HepG2 (cell line): ENCODE data around the gene PHF3. TPM values are rescaled to one million over a fixed set of nuclear protein-coding genes. Genes with fewer than 3 reads are reported as not detected.

ENCODE experiments used
- CHD2 ChIP-seq: IDR thresholded peaks from 2 replicates; pipeline ENCODE4 v1.6.1; 2011; ENCODE audit warnings: low read depth, low read length, improper control_type of control experiment
- CREB1 ChIP-seq, 2 experiments: fragments of 450-650 bp in 1 of 2; IDR thresholded peaks; 2 replicates each; pipeline ENCODE4 v1.6.1; 2016 to 2017; ENCODE audit warnings: control low read depth in 1 of 2, mild to moderate bottlenecking in 1 of 2, missing compliant biosample characterization in 1 of 2, missing genetic modification characterization in 1 of 2
- ETV6 ChIP-seq: sonication (generic); formaldehyde crosslinking; conservative IDR thresholded peaks from 2 replicates; pipeline ENCODE4 v1.4.0; 2020; ENCODE audit warnings: missing genetic modification reagents
- ISX ChIP-seq: sonication (generic); formaldehyde crosslinking; conservative IDR thresholded peaks from 2 replicates; pipeline ENCODE4 v1.5.0; 2020; ENCODE audit warnings: missing genetic modification reagents
- MEF2D ChIP-seq: sonication (generic); formaldehyde crosslinking; IDR thresholded peaks from 2 replicates; pipeline ENCODE4 v1.5.1; 2020; ENCODE audit warnings: mild to moderate bottlenecking, missing genetic modification reagents
- MEIS1 ChIP-seq: sonication (generic); formaldehyde crosslinking; IDR thresholded peaks from 2 replicates; pipeline ENCODE4 v1.9.0; 2021; ENCODE audit warnings: mild to moderate bottlenecking, missing genetic modification reagents, moderate library complexity, borderline replicate concordance
- MXI1 ChIP-seq: IDR thresholded peaks from 3 replicates; pipeline ENCODE4 v1.6.1; 2012; ENCODE audit warnings: low read depth, low read length, inconsistent platforms, borderline replicate concordance
- PATZ1 ChIP-seq: sonication (generic); formaldehyde crosslinking; IDR thresholded peaks from 2 replicates; pipeline ENCODE4 v1.4.0; 2020; ENCODE audit warnings: missing genetic modification reagents
- SIX1 ChIP-seq: sonication (generic); formaldehyde crosslinking; IDR thresholded peaks from 2 replicates; pipeline ENCODE4 v1.4.0; 2020; ENCODE audit warnings: missing genetic modification reagents, borderline replicate concordance
- ZKSCAN1 ChIP-seq: fragments of 150-350 bp; IDR thresholded peaks from 2 replicates; pipeline ENCODE4 v1.6.1; 2014; ENCODE audit warnings: low read length
- ZKSCAN5 ChIP-seq: sonication (generic); formaldehyde crosslinking; IDR thresholded peaks from 2 replicates; pipeline ENCODE4 v1.5.1; 2020; ENCODE audit warnings: mild to moderate bottlenecking, missing genetic modification reagents
- ZNF180 ChIP-seq: sonication (generic); formaldehyde crosslinking; IDR thresholded peaks from 2 replicates; pipeline ENCODE4 v1.4.0; 2020; ENCODE audit warnings: low read depth, missing genetic modification reagents, borderline replicate concordance
- ZNF615 ChIP-seq: sonication (generic); formaldehyde crosslinking; IDR thresholded peaks from 2 replicates; pipeline ENCODE4 v1.5.0; 2020; ENCODE audit warnings: mild to moderate bottlenecking, missing genetic modification reagents, borderline replicate concordance
- ZNF841 ChIP-seq: sonication (generic); formaldehyde crosslinking; IDR thresholded peaks from 2 replicates; pipeline ENCODE4 v1.8.1; 2023; ENCODE audit warnings: missing genetic modification reagents, borderline replicate concordance
- ZSCAN20 ChIP-seq: sonication (generic); formaldehyde crosslinking; IDR thresholded peaks from 2 replicates; pipeline ENCODE4 v1.4.0; 2020; ENCODE audit warnings: missing genetic modification reagents, mild to moderate bottlenecking, borderline replicate concordance
- ZSCAN25 ChIP-seq: sonication (generic); formaldehyde crosslinking; IDR thresholded peaks from 2 replicates; pipeline ENCODE4 v1.8.0; 2022; ENCODE audit warnings: mild to moderate bottlenecking, missing genetic modification reagents
- polyA plus RNA-seq, 8 experiments: library from polyadenylated mRNA; depleted of rRNA in 3 of 8; stranded (reverse) in 7 of 8; unstranded in 1 of 8; fragments of >200 nt; fragmentation: Illumina TruSeq in 4 of 8; extraction: Trizol in 4 of 8; gene quantifications; 2 replicates each; pipeline versions ENCODE4 v1.2.1 to v1.2.3, GENCODE V29; 2011 to 2016; ENCODE audit warnings: low read depth in 4 of 8, missing spikeins in 1 of 8, mixed read lengths in 1 of 8; ENCODE audit not compliant: insufficient read depth in 1 of 8
- total RNA-seq, 5 experiments: library from RNA; depleted of rRNA; stranded (reverse); fragments of >200 nt; fragmentation: Illumina TruSeq; extraction: Trizol; gene quantifications; 2 replicates each; pipeline ENCODE4 v1.2.3, GENCODE V29; 2016; ENCODE audit warnings: low read depth in 1 of 5
- TF ChIP-seq, protein P1 (sequence below): IDR thresholded peaks from 2 replicates; pipeline ENCODE4 v1.6.1; 2018; ENCODE audit warnings: missing genetic modification reagents
- TF ChIP-seq, protein P2 (sequence below): sonication (generic); formaldehyde crosslinking; IDR thresholded peaks from 2 replicates; pipeline ENCODE4 v1.8.0; 2022; ENCODE audit warnings: missing genetic modification reagents, mild to moderate bottlenecking, inconsistent platforms, borderline replicate concordance
- TF ChIP-seq, protein P3 (sequence below): sonication (generic); formaldehyde crosslinking; IDR thresholded peaks from 2 replicates; pipeline ENCODE4 v1.4.0; 2020; ENCODE audit warnings: missing genetic modification reagents
- TF ChIP-seq, protein P4 (sequence below): sonication (generic); formaldehyde crosslinking; IDR thresholded peaks from 2 replicates; pipeline ENCODE4 v1.4.0; 2020; ENCODE audit warnings: mild to moderate bottlenecking, missing genetic modification reagents

The PHF3 gene
- total and polyA plus RNA-seq, 2 of the 13 experiments (the other 11 are each of a cell fraction or from before 2014, with no cell fraction given) = 19.8 to 70.4 TPM

- TF ChIP-seq, protein P1, sequence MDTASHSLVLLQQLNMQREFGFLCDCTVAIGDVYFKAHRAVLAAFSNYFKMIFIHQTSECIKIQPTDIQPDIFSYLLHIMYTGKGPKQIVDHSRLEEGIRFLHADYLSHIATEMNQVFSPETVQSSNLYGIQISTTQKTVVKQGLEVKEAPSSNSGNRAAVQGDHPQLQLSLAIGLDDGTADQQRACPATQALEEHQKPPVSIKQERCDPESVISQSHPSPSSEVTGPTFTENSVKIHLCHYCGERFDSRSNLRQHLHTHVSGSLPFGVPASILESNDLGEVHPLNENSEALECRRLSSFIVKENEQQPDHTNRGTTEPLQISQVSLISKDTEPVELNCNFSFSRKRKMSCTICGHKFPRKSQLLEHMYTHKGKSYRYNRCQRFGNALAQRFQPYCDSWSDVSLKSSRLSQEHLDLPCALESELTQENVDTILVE (CRISPR knock-in tag) = peak; percentile 59; the same call in 1 of the 2 replicates
- TF ChIP-seq, protein P2, sequence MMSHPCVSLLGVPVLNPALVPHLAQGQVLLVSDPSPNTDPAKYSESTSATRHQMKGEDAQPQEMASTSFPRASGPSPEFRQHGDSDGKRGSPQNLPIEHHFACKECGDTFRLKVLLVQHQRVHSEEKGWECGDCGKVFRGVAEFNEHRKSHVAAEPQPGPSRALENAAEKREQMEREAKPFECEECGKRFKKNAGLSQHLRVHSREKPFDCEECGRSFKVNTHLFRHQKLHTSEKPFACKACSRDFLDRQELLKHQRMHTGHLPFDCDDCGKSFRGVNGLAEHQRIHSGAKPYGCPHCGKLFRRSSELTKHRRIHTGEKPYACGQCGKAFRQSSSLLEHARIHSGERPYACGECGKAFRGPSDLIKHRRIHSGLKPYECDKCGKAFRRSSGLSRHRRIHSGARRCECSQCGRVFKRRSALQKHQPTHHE (CRISPR knock-in tag) = peak; percentile 77; the same call in 1 of the 2 replicates
- TF ChIP-seq PATZ1 (CRISPR knock-in tag) = no peak
- no peak for TF ChIP-seq MEIS1
- TF ChIP-seq ISX (CRISPR knock-in tag) = 0 out of 2 replicates have a peak, but pooled peaks have one; percentile 39
- no peak for TF ChIP-seq ZKSCAN5 (CRISPR knock-in tag)
- no peak; the same call in 2 of the 3 replicates for TF ChIP-seq MXI1
- TF ChIP-seq ZNF180 (CRISPR knock-in tag) = no peak
- TF ChIP-seq, protein P3, sequence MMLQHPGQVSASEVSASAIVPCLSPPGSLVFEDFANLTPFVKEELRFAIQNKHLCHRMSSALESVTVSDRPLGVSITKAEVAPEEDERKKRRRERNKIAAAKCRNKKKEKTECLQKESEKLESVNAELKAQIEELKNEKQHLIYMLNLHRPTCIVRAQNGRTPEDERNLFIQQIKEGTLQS (CRISPR knock-in tag) = no peak
- TF ChIP-seq ETV6 = 0 out of 2 replicates have a peak, but pooled peaks have one; percentile 38
- no peak for TF ChIP-seq CREB1 (IDR thresholded peaks at IDR 0.05)
- TF ChIP-seq CREB1 (CRISPR knock-in tag; IDR thresholded peaks at IDR 0.05) = peak; percentile 51
- no peak for TF ChIP-seq SIX1
- no peak for TF ChIP-seq ZNF841 (CRISPR knock-in tag)
- TF ChIP-seq ZKSCAN1 = no peak
- no peak for TF ChIP-seq ZNF615 (CRISPR knock-in tag)
- TF ChIP-seq CHD2 = no peak
- peak; percentile 54; the same call in 1 of the 2 replicates for TF ChIP-seq ZSCAN20 (CRISPR knock-in tag)
- TF ChIP-seq ZSCAN25 (CRISPR knock-in tag) = peak; percentile 42; the same call in 1 of the 2 replicates
- TF ChIP-seq MEF2D = peak; percentile 55; the same call in 1 of the 2 replicates
- TF ChIP-seq, protein P4, sequence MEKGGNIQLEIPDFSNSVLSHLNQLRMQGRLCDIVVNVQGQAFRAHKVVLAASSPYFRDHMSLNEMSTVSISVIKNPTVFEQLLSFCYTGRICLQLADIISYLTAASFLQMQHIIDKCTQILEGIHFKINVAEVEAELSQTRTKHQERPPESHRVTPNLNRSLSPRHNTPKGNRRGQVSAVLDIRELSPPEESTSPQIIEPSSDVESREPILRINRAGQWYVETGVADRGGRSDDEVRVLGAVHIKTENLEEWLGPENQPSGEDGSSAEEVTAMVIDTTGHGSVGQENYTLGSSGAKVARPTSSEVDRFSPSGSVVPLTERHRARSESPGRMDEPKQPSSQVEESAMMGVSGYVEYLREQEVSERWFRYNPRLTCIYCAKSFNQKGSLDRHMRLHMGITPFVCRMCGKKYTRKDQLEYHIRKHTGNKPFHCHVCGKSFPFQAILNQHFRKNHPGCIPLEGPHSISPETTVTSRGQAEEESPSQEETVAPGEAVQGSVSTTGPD = no peak
These were observed 37.3 kb upstream of the PHF3 start (continued) for GRCh38 chr6:63598049-63599036.
